ENCODE data around the gene ATPAF1. TPM values are rescaled to one million over a fixed set of nuclear protein-coding genes. Genes with fewer than 3 reads are reported as not detected.

ATPAF1 gene
- total and polyA plus RNA-seq, 9 of the 15 experiments (the other 6 are each of a cell fraction or from before 2014, with no cell fraction given): 6.3 to 56.2 (median 27.4) TPM

GRCh38 chr1:46603858-46604549 lies 64.2 kb downstream of the ATPAF1 start, which contains the start of gene MKNK1 (continued):
- TF ChIP-seq RERE (CRISPR knock-in tag; IDR thresholded peaks at IDR 0.05; ENCODE audit: borderline replicate concordance): no peak
- TF ChIP-seq EHMT2 (IDR thresholded peaks at IDR 0.05): no peak
- TF ChIP-seq PHF20 (IDR thresholded peaks at IDR 0.05; ENCODE audit: partially characterized antibody): peak; percentile 85
- TF ChIP-seq ZNF778 (CRISPR knock-in tag; IDR thresholded peaks at IDR 0.05): no peak
- TF ChIP-seq SP1 (CRISPR knock-in tag; IDR thresholded peaks at IDR 0.05): peak; percentile 97
- TF ChIP-seq KLF10 (CRISPR knock-in tag; IDR thresholded peaks at IDR 0.05): no peak
- no peak; the same call in 1 of the 2 replicates for TF ChIP-seq REST (IDR thresholded peaks at IDR 0.05; ENCODE audit: borderline replicate concordance)
- peak; percentile 63; the same call in 1 of the 2 replicates for TF ChIP-seq REST (CRISPR knock-in tag; IDR thresholded peaks at IDR 0.05; ENCODE audit: low read depth)
- no peak for TF ChIP-seq ARID3A (IDR thresholded peaks at IDR 0.05; ENCODE audit: borderline replicate concordance, low read depth, low read length)
- no peak for TF ChIP-seq CHD4 (IDR thresholded peaks at IDR 0.05; ENCODE audit: insufficient read depth, insufficient replicate concordance, low read depth, low read length, poor library complexity, severe bottlenecking)
- no peak for TF ChIP-seq U2AF1 (optimal IDR thresholded peaks at IDR 0.05; ENCODE audit: low read depth, low read length)
- no peak for TF ChIP-seq RHOXF2B (CRISPR knock-in tag; conservative IDR thresholded peaks at IDR 0.05)

All from K562 (cell line).